Mesendoderm (in vitro differentiated cells): ENCODE measurements around the gene SEPTIN1. TPM values are rescaled to one million over a fixed set of nuclear protein-coding genes. Genes with fewer than 3 reads are reported as not detected.
"Not testable (repeated sequence)": the region's sequence is repeated elsewhere in the genome, so short reads cannot be mapped to it uniquely, and the experiment has no call there.

Experiments
- DNase-seq: peaks from one replicate; pipeline ENCODE4 v3.0.0; 2013
- H2AK5ac ChIP-seq: 2 replicates; pipeline ENCODE4 v1.6.1; 2013; ENCODE audit warnings: low read length, inconsistent platforms
- H2BK120ac ChIP-seq: 2 replicates; pipeline ENCODE4 v1.6.1; 2013; ENCODE audit warnings: low read depth, mild to moderate bottlenecking, low read length, moderate library complexity, mixed read lengths
- H2BK15ac ChIP-seq: replicated peaks from 2 replicates; pipeline ENCODE4 v1.6.1; 2013; ENCODE audit warnings: low read depth, mild to moderate bottlenecking, moderate library complexity
- H2BK5ac ChIP-seq: 2 replicates; pipeline ENCODE4 v1.6.1; 2013; ENCODE audit warnings: low read length, inconsistent platforms
- H3K18ac ChIP-seq: 2 replicates; pipeline ENCODE4 v1.6.1; 2013; ENCODE audit warnings: mild to moderate bottlenecking, low read length, mixed read lengths
- H3K23ac ChIP-seq: one replicate; pipeline ENCODE4 v1.6.1; 2013; ENCODE audit warnings: low read length
- H3K27ac ChIP-seq: 2 replicates; pipeline ENCODE4 v1.5.1; 2013; ENCODE audit warnings: low read depth, mild to moderate bottlenecking, inconsistent platforms, low read length, moderate library complexity
- H3K27me3 ChIP-seq: 2 replicates; pipeline ENCODE4 v1.6.1; 2013; ENCODE audit warnings: low read length, control low read depth, mild to moderate bottlenecking, inconsistent platforms; ENCODE audit not compliant: insufficient read depth, poor library complexity
- H3K36me3 ChIP-seq: 2 replicates; pipeline ENCODE4 v1.6.1; 2013; ENCODE audit warnings: low read length, inconsistent platforms; ENCODE audit not compliant: control insufficient read depth, insufficient read depth
- H3K4ac ChIP-seq: one replicate; pipeline ENCODE4 v1.6.1; 2013; ENCODE audit warnings: low read depth, mild to moderate bottlenecking, low read length, moderate library complexity
- H3K4me1 ChIP-seq: 2 replicates; pipeline ENCODE4 v1.6.1; 2013; ENCODE audit warnings: low read depth, low read length, inconsistent platforms; ENCODE audit not compliant: control insufficient read depth
- H3K4me2 ChIP-seq: 2 replicates; pipeline ENCODE4 v1.6.1; 2013; ENCODE audit warnings: low read length
- H3K4me3 ChIP-seq: 2 replicates; pipeline ENCODE4 v1.5.1; 2013; ENCODE audit warnings: mild to moderate bottlenecking, low read length
- H3K56ac ChIP-seq: one replicate; pipeline ENCODE4 v1.6.1; 2013; ENCODE audit warnings: low read length
- H3K79me1 ChIP-seq: 2 replicates; pipeline ENCODE4 v1.6.1; 2013; ENCODE audit warnings: low read length, inconsistent platforms
- H3K79me2 ChIP-seq: 2 replicates; pipeline ENCODE4 v1.6.1; 2013; ENCODE audit warnings: mild to moderate bottlenecking, low read length; ENCODE audit not compliant: control insufficient read depth, insufficient read depth
- H3K9ac ChIP-seq: 2 replicates; pipeline ENCODE4 v1.6.1; 2013; ENCODE audit warnings: low read length, inconsistent platforms
- H4K5ac ChIP-seq: one replicate; pipeline ENCODE4 v1.6.1; 2013; ENCODE audit warnings: low read length
- H4K8ac ChIP-seq: one replicate; pipeline ENCODE4 v1.6.1; 2013; ENCODE audit warnings: low read depth, mild to moderate bottlenecking, control low read depth, low read length, moderate library complexity
- WGBS: extraction: QIAGEN DNeasy Blood & Tissue Kit; methylation state at CpG from one replicate; pipeline ENCODE4 v1.1.7; 2013; ENCODE audit warnings: low lambda C conversion rate, missing lambda C conversion rate; ENCODE audit not compliant: insufficient coverage; ENCODE audit errors: extremely low coverage; 5-methylcytosine and 5-hydroxymethylcytosine counted together
- small RNA-seq: library from polyadenylated mRNA; stranded (forward); fragments of <200 nt; extraction: miRNeasy Mini kit (QIAGEN cat#:217004); gene quantifications from one replicate; pipeline ENCODE3, GENCODE V24; 2013; ENCODE audit not compliant: insufficient read depth

SEPTIN1 gene

GRCh38 chr16:30335598-30336474, 46.5 kb downstream of the SEPTIN1 start:
- Histone ChIP-seq H3K4ac (no peak overlapping the region), H2BK120ac (no peak overlapping the region), H2AK5ac (no peak overlapping the region), H3K27ac (no peak overlapping the region), H3K56ac (peak overlapping the region; percentile 70), H4K8ac (no peak overlapping the region), H2BK15ac (no peak overlapping the region), H3K79me2 (no peaks in the 10 kb centered on the region), H3K9ac (peak overlapping the region; percentile 32), H4K5ac (no peak overlapping the region), H3K79me1 (no peaks in the 10 kb centered on the region), H3K36me3 (no peaks in the 10 kb centered on the region), H2BK5ac (no peak overlapping the region), H3K23ac (no peak overlapping the region), H3K4me3 (no peak overlapping the region), H3K18ac (no peak overlapping the region), H3K27me3 (no peaks in the 10 kb centered on the region), H3K4me1 (no peaks in the 10 kb centered on the region), H3K4me2 (no peak overlapping the region)
- no CpG with 5 or more reads among the region's 17 CpGs for WGBS
- no peak for DNase-seq

GRCh38 chr16:30335028-30335597, 47.2 kb downstream of the SEPTIN1 start:
- H3K79me2 ChIP-seq, H4K5ac ChIP-seq, H3K4me2 ChIP-seq, H2BK15ac ChIP-seq, H2BK120ac ChIP-seq, H2AK5ac ChIP-seq, H4K8ac ChIP-seq, H3K4me1 ChIP-seq, H3K36me3 ChIP-seq, H3K4ac ChIP-seq, H3K27me3 ChIP-seq, H3K79me1 ChIP-seq: not testable (repeated sequence)
- peak overlapping the region; percentile 76 for H2BK5ac ChIP-seq
- H3K4me3 ChIP-seq, result peak overlapping the region; percentile 73
- H3K27ac ChIP-seq, result peak overlapping the region; percentile 93
- H3K18ac ChIP-seq, result peak overlapping the region; percentile 56
- peak overlapping the region; percentile 45 for H3K23ac ChIP-seq
- peak overlapping the region; percentile 90 for H3K9ac ChIP-seq
- peak overlapping the region; percentile 98 for H3K56ac ChIP-seq
- DNase-seq, result peak; percentile 85
- no CpG with 5 or more reads among the region's 70 CpGs for WGBS

- not testable (repeated sequence) for H3K27ac ChIP-seq, H2BK5ac ChIP-seq, H2AK5ac ChIP-seq, H3K18ac ChIP-seq, H2BK15ac ChIP-seq, H3K27me3 ChIP-seq, H3K4me1 ChIP-seq, H3K23ac ChIP-seq, H3K4ac ChIP-seq, H4K5ac ChIP-seq, H3K36me3 ChIP-seq, H3K79me2 ChIP-seq, H4K8ac ChIP-seq, H2BK120ac ChIP-seq, H3K4me2 ChIP-seq, H3K79me1 ChIP-seq
- peak overlapping the region; percentile 46 for H3K4me3 ChIP-seq
- no CpG with 5 or more reads among the region's 33 CpGs for WGBS
- peak overlapping the region; percentile 61 for H3K9ac ChIP-seq
- peak; percentile 91 for DNase-seq
- H3K56ac ChIP-seq, result peak overlapping the region; percentile 67
Measured at GRCh38 chr16:30334473-30334989, 47.8 kb downstream of the SEPTIN1 start.

Small RNA genes within 50 kb of the gene (small RNA-seq; reads per million reads assigned to genes)
- not detected for gene RF00406
